IPS DF 19.7 (cell line): ENCODE data around the gene NDUFS6.
"Not testable (repeated sequence)": the region's sequence is repeated elsewhere in the genome, so short reads cannot be mapped to it uniquely, and the experiment has no call there.

Source experiments
- DNase-seq: peaks from one replicate; pipeline ENCODE4 v3.0.0-alpha.2; 2013; ENCODE audit warnings: low read depth, low spot score

The NDUFS6 gene

DNA sequence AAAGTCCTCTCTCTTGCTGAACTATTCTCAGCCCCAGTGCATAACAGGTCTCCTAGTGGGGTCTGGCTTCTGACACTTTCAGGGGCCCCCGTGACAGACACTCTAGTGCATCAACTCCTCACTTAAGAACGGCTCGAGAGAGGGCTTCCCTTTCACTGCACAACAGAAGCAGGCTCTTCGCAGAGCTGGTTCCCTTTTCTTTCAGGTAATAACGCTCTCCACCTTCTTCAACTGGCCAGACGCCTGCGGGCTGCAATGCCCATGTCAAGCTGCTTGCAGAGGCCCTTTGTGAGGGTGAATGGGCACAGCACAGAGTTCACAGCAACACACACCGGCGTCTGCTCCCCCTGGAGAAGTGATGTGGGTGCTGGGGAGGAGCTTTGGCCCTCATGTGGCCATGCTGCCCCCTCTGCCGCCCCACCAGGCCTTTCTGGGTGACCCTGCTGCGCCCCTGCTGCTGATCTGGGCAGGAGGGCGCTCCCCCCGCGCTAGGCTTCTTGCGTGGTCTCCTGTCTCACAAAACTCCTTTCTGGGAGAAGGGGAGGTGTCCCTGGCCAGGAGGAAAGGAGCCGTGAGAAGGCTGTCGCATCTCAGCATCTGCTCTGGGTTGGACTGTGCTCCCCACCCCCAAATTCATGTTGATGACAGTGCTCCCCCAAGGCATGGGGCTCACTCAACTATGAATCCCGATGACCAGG, 4.0 kb upstream of the NDUFS6 start:
- no peak for DNase-seq

DNA sequence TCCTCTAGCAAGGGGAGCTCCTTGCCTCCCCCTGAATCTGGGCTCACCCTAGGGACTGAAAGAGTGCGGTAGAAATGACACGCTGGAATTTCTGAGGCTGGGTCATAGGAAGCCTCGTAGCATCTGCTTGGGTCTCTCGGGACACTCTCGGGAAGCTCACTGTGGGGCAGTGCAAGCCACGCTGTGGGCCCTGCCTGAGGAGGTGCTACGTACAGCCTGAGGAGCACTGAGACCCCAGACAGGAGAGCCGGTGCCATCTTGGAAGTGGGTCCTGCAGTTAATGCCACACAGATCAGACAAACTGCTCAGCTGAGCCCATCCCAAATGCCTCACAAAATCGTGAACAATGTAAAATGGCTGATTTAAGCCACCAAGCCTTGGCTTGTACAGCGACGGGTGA, 3.4 kb upstream of the NDUFS6 start:
- DNase-seq, result no peak

DNA sequence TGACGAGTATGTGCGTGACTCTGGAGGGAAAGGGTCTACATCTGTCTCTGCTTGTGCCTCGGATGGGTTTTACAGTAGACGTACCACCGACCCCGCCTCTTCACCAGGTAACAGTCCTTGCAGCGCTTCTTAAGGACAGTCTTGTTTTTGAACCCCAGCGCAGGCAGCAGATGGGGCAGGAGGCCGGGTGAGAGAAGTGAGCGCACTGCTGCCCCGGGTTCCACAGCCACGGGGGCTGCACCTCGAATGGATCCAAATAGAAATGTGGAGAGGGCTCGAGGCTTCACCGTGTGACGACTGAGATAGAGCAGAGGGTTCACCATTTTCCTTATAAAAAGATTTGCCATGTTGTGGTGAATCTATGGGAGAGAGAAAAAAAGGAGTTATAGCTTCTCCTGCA, 2.6 kb upstream of the NDUFS6 start:
- not testable (repeated sequence) for DNase-seq

DNA sequence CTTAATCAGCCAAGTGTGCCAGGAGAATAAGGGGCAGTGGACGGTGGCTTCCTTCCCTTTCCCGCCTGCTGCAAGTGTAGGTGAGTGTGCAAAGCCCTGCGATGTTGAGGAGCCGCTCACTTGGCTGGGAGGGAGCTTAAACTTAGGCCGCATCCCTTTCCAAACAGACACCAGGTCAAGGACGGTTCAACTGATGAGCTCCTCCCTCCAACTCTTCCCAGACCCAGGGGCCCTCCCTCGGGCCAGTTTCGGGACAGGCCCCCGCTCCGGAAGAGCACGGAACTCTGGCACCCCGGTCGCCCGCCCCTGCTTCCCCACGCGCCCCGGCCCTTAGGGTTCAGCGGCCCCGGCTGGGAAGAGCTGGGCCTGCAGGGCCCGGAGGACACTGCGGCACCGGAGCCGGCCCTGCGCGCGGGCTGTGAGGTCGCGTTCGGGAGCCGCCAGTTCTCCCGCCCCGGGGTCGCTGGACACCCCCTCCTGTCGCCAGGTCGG, 2.1 kb upstream of the NDUFS6 start:
- DNase-seq, result no peak

DNA sequence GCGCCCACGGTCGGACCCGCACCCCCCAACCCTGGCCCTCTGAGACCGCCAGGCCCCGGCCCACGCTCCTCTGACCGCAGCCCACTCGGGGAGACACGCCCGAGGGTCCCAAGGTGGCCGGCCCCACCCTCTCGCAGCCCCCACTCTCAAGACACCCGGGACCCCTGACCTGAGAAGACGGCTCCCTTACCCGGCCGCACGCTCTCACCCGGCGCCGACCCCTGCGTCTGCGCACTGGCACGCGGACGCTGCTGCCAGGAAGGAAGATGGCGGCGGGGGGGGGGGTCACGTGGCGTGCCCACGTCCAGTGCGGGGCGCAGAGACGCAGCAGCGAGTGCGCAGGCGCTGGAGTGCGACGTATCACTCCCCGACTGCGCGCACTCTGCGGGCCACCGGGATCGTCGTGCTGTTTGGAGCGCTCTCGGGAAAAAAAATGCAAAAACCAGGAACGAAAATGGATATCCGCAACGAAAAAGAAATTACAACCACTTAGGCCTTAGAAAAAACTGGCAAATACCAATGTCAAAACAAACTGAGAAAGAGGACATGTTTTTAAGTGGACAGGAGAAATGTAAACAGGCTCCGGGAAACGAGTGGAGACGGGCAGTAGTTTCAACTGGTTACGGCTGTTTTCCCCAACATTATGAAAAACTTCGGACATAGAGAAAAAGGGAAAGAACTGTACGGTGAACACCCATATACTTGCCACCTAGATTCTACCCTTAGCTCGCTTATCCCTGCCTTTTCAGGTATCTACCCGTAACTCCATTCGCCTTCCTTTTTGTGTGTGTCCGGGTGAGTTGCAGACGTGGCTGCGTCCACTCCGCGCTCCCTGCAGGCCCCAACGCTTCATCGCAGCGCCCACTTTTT, 1.4 kb upstream of the NDUFS6 start, which contains the start of gene MRPL36:
TSS of gene MRPL36 (minus strand) at position 236 of the 870 bp plus-strand sequence. CDS start 902 bp downstream, outside the sequence.
- peak; percentile 59 for DNase-seq

DNA sequence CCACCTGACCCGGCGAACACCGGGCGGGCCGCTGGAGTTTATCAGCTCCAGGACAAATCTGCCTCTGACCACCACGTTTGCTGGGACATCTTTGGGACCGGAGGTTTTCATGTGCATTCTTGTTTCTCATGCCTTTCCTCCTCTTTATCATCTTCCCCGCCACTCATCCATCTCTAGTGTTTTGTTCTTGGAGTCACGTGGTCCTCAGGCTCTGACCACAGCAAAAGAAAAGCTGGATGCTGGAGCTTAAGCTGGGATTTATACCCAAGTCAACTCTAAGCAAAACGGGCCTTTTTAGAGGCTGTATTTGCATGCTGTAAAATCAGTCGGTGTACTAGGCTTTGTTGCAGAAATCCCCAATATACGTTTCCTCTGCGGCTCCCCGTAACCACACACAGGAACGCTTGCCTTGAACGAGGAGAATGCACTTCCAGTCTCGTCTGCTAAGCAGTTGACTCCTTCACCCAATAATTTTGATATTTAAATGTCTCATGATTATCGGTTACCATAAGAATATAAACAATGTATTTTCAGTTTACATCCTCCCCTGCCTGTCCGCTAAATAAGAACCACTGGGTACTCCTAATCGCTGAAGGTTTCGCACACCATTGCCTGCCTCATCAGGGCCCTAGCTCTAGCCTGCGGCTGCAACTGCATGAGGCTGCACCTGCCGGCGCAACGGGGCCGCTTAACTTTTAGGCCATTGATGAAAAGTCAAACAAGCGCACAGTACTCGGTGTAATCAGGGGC, 560 bp upstream of the NDUFS6 start:
- DNase-seq, result no peak

DNA sequence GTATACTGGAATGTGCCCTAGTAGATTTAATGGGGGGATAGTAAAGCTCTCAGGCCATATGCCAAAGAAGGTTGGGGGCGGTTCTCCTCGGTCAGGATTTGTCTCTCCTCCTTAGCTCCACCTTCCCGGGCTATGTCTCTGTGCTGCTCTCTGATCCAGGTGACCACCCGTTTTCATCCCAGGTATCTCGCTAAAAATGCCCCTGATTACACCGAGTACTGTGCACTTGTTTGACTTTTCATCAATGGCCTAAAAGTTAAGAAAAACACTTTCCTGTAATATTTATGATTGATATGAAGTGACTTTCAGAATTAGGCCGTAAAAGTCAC, 724 bp downstream of the NDUFS6 start:
- DNase-seq, result no peak

DNA sequence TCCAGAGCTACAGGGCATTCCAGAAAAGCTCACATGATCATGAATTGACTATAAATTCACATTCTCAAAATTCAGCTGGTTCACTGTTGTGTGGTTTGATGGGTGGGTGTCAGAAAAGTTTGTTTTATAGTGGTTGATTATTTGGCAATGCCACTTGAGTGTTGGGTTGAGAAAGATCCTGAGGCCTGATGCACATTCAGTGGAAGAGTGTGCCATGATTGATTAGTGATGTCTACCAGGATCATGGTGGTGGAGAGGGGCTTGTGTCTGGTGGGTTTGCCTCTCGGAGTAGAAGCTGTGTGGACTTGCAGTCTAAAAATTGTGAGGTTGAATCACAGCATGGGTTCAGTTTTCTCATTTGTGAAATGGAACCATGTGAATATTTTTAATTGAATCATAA, 2.0 kb downstream of the NDUFS6 start:
- DNase-seq, result no peak

DNA sequence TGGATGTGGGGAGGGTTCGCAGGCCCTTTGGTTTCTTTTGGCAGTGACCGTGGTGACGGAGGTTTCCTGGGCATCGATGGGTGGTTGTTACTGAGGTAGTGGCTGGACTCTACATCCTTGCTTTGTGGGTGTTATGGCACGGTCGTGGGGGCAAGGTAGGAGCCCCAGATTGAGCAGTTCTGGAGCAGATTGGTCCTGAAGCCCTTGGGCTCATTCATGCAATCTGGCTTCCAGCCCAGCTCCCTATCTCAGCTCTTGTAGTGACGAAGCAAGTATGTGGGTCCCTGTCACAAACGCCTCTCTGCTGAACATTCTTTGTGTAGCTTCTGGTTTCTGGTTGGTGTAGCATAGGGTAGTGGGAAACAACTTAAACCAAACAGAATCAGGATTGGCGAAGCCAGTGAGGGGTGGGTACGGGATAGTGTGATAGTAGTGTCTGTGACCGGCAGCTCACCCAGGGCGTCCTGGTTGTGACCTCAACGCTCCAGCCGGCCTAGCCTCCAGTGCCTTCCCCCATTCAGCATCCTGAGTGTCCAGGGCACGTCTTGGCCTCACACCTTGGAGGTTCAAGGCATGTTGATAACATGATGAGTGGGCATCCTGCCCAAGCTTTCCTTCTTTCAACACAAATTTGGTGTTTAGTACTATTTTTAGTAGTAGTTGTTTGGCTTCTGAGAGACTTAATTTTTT, 2.9 kb downstream of the NDUFS6 start:
- no peak for DNase-seq

DNA sequence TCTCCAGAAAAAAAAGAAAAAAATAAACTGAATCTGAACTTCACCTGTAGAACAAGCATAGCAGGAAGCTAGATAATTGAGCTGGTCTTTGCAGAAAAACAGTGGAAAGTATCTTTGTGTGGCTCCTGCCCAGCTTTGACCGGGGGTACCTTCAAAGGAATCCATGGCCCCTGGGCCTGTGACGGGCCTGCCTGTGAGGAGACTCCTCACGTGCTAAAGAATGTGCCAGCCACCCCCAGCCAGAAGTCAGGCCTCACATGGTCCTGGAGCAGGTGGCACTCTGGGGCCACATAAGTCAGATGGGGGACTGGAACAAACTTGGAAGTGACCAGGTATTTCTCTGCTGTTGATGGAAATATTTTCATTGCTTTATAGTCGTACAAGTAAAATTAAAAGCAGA, 4.1 kb downstream of the NDUFS6 start:
- DNase-seq, result no peak

DNA sequence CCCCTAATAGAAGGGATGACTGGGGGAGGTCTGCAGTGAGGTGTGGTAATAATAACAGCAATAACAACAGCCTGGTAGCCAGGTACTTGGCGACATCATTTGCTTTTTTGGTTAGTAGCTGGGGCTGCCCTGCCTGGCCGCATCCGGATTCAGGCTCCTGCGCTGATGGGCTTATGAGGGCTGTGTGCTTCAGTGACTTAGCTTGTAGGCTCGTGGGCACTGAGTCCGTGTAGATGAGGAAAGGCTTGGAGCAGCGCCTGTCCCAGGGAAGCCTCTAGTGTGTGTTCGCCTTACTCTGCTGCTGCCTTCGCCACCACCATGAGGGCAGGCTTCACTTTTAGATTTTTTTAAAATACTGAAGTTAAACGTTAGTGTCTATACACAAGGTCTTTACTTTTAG, 4.5 kb downstream of the NDUFS6 start:
- no peak for DNase-seq

DNA sequence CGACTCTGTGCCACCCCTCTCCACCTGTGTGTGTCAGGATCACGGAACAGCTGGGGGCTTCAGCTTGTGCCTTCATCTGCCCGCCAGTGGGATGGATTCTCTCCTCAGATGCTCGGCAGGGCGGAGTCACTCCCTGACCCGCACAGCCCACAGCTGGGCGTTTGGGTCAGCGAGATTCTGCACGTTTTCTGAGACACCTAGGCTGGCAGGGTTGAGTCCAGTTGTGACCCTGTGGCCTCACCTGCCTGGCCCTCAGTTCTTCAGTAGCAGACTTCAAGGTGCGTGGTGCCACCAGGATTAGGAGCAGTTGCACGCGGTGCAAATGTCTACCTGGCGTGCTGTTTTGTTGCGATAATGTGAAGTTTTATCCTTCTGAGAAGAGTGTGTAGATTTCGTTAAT, 5.0 kb downstream of the NDUFS6 start:
- DNase-seq, result no peak

DNA sequence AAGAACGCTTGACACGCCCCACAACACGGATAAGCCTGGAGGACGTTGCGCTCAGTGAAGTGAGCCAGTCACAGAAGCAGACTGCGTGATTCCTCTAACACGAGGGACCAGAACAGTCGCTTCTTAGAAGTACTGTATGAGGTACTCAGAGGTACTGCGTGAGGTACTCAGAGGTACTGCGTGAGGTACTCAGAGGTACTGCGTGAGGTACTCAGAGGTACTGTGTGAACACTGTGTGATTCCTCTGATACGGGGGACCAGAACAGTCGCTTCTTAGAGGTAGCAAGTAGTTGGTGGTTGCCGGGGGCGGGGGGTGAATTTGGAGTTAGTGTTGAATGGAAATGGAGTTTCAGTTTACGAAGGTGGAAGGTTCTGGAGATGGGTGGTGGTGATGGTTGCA, 5.8 kb downstream of the NDUFS6 start:
- no peak for DNase-seq

DNA sequence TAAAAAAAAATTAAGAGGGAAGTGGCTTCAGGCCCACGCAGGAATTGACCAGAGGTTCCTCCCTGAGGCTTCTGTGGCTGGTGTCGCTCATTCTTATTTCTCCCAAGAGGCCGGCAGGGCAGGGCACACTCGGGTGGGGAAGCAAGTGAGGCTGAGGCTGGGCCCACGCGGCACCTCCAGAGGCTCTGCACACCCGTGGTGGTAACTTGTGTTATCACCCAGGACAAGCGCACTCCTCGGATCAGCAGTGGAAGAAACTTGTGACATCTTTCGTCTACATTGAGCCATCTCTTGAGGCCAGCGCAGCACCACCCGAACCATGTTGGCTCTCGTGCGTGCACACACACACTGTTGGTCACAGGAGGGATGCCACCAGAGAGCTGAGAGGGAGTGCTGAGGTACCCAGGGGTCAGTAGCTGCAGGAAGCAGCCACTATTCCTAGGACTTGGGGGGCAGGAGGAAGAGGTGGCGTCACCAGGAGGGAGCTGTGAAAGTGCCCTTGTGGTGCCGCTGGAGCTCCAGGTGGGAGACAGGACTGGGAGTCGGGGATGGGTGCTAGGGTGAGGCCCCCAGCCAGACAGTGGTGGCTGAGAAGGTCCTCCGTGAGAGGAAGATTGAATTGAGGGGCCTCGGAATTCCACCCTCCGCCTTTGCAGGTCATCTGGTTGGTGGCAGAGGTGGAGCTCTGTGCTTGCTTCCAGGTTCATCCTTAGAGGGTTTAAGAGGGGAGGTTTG, 6.4 kb downstream of the NDUFS6 start:
- DNase-seq, result no peak

DNA sequence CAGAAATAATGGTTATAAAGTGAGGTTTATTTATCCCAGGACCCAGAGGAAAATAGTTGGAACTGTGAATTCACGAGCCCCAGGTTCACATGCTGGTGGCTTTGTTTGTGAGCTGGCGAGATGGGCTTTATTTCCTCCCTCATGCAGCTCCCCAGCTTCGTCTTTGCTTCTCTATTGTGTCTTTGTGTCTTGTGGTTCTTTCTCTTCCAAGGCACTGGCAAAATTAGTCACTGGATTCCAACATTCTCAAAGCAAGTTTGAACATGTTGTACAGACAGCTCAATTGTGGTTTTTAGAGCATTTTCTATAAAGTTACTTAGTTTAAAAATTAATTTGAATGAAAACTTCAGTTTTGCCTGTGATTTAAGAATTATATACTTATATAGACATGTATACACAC, 7.2 kb downstream of the NDUFS6 start:
- DNase-seq, result no peak

DNA sequence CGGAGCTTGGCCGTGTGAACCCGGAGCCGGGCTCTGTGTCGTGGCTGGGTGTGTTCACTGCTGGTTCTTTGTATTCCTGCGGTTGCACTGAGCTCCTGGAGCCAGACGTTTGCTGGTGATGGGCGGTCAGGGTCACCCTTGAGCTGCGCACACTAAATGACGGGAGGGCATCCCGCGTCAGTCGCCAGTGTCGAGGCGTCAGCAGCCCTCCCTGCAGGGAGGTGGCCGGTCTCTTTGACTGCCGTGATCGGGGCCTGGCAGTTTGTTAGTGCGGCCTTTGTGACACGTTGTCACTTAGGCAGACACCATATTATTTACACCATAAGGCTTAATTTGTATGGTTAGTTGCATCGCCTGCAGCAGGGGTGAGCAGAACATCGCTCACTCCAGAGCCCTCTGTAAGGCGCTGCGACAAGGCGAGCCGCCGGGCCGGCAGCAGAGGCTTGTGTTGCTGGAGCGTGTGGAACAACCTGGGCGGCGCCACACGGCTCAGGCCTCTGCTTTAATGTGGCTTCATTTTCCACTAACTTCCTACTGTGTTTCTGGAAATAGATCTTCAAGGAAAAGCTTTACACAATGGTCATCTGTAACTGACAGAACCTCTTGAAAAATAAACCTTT, 8.3 kb downstream of the NDUFS6 start:
- DNase-seq, result no peak

DNA sequence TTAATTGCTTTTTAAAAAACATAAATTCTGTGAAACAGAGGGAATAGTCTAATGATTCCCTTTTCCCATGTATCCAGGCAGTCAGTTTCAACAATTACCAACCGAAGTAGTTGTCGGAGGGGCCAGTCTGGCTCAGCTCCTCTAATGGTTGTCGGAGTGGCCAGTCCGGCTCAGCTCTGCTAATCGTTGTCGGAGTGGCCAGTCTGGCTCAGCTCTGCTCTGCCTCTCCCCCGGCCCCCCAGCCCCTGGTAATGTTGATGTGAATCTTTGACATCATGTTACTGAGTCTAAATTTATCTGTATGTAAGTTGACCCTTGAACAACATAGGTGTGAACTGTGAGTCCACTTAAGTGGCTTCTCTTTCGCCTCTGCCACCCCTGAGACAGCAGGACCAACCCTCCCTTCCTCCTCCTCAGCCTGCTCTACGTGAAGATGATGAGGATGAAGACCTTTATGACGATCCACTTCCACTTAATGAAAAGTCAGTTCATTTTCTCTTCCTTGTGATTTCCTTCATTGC, 9.4 kb downstream of the NDUFS6 start:
- no peak for DNase-seq

DNA sequence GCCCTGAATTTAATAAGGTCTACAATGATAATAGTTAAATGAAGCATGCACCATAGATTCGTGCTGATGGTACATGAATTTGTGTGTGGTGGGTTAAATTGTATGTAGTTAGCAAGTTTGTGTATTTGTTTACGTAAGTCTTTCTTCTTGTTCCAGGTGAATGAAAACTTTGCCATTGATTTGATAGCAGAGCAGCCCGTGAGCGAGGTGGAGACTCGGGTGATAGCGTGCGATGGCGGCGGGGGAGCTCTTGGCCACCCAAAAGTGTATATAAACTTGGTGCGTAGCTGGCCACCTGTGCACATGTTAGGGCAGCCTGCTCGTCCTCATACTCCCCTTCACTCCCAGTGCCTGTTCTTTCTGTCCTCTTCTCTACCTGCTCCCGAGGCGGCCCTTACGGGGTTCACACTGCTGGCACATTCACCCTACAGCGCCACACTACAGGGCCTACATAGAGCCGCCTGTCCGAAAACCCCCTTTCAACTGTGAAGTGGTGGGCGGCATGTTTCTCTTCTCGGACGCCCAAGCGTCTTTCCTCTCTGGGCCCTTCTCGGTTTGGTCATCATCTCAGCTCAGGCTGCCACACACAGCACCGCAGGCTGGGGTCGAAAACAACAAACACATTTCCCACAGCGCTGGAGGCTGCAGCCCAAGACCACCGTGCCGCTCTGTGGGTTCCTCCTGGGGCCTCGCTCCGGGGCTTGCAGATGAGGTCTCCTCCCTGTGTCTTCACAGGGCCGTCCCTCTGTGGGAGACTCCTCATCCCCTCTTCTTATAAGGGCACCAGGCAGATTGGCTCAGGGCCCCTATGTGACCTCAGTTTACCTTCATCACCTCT, 13.2 kb downstream of the NDUFS6 start:
- no peak for DNase-seq

DNA sequence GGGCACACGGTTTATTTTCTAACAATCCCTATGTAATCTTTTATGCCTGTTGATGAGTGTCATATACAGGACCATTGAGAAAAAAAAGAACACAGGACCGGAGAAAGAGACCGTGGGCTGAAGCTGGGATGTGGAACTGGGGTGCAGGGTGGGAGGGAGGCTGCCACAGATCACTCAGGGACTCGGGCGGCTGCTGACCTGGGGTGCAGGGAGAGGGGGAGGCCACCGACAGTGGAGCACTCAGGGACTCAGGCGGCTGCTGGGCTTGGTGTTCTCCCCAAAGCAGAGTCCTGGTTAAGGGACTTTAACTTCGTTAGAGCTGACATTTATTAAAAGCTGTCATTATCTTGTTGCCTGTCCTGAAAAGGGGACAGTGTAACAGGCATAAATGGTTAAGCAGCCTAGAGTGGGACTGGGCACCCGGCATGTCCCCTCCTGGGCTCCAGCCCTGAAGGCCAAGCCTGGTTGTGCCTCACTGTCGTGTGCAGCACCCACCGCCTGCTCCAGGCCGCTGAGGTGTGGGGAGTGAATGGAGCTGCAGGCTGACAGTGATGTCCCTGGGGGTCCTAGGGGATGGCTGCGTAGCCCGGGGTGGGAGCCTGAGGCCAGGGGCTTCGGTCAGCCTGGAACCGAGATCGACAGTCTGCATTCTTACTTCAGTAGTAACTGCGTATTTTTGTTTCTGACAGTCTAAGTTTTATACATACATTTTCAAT, 14.0 kb downstream of the NDUFS6 start:
- no peak for DNase-seq
